Suprapubic skin (tissue), 4 donors: ENCODE data around the gene ANP32B. TPM values are rescaled to one million over a fixed set of nuclear protein-coding genes. Genes with fewer than 3 reads are reported as not detected.
A peak's percentile ranks its signal among the peaks of the same experiment; 100 is the strongest.
"Not testable (repeated sequence)": the region's sequence is repeated elsewhere in the genome, so short reads cannot be mapped to it uniquely, and the experiment has no call there.

Experiments
- DNase-seq, 2 donors: peaks; one replicate each; pipeline ENCODE4 v3.0.0-alpha.2; 2019; ENCODE audit warnings: low spot score in 2 of 2
- H3K27ac ChIP-seq: fragments of 200-600 bp; sonication (generic); one replicate; pipeline ENCODE4 v1.5.1; 2019
- H3K27me3 ChIP-seq: fragments of 200-600 bp; sonication (generic); one replicate; pipeline ENCODE4 v1.5.1; 2019
- H3K36me3 ChIP-seq: fragments of 200-600 bp; sonication (generic); one replicate; pipeline ENCODE4 v1.5.1; 2019
- H3K4me1 ChIP-seq: fragments of 200-600 bp; sonication (generic); one replicate; pipeline ENCODE4 v1.5.1; 2019
- H3K4me3 ChIP-seq: fragments of 200-600 bp; sonication (generic); one replicate; pipeline ENCODE4 v1.5.1; 2019; ENCODE audit warnings: mild to moderate bottlenecking
- H3K9me3 ChIP-seq: fragments of 200-600 bp; sonication (generic); one replicate; pipeline ENCODE4 v1.5.1; 2019
- EP300 ChIP-seq: sonication (generic); formaldehyde crosslinking; IDR thresholded peaks from one replicate; pipeline ENCODE4 v1.6.1; 2017; ENCODE audit warnings: antibody characterized with exemption
- POLR2A ChIP-seq, 2 donors: fragments of 450-650 bp; IDR thresholded peaks; one replicate each; pipeline ENCODE4 v1.6.1; 2017; ENCODE audit warnings: antibody characterized with exemption in 2 of 2, mild to moderate bottlenecking in 2 of 2, moderate library complexity in 2 of 2
- POLR2AphosphoS5 ChIP-seq, 3 donors: sonication (generic); formaldehyde crosslinking; IDR thresholded peaks; one replicate each; pipeline ENCODE4 v1.6.1; 2017; ENCODE audit warnings: antibody characterized with exemption in 3 of 3
- whole genome bisulfite sequencing: methylation state at CpG from one replicate; pipeline ENCODE4 v1.1.5; 2018; 5-methylcytosine and 5-hydroxymethylcytosine counted together
- total RNA-seq, 4 donors: library from RNA; depleted of rRNA; stranded (reverse); fragments of >200 nt; gene quantifications; one replicate each; pipeline ENCODE4 v1.1.0, GENCODE V29; 2016
- TF ChIP-seq, protein P1 (sequence below), 2 donors: fragments of 200-600 bp in 1 of 2; fragments of 450-650 bp in 1 of 2; sonication (generic) in 1 of 2; IDR thresholded peaks; one replicate each; pipeline ENCODE4 v1.5.1; 2016 to 2019; ENCODE audit warnings: antibody characterized with exemption in 2 of 2, mild to moderate bottlenecking in 1 of 2, moderate library complexity in 1 of 2

Gene ANP32B
- total RNA-seq, 4 donors from 2014 or later = 34.8 to 71.6 (median 59.1) TPM

DNA sequence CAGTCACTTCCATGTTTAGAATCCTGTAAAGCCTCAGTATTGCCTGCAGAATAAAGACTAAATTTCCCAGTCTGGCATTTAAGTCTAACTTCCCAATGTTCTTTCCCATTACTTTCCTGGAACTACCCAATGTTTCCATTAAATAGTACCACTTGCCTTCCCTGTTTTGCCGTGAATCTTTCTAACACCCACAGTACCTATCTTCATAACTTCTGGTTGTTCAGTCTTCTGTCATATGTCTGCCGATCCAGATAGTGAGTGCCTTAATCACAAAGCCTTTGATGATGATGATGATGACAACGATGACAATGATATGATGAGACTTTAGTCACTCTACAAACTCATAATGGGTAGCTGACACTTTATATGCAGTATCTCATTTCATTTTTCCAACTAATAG is 38.5 kb upstream of the ANP32B start:
- TF ChIP-seq, protein P1, sequence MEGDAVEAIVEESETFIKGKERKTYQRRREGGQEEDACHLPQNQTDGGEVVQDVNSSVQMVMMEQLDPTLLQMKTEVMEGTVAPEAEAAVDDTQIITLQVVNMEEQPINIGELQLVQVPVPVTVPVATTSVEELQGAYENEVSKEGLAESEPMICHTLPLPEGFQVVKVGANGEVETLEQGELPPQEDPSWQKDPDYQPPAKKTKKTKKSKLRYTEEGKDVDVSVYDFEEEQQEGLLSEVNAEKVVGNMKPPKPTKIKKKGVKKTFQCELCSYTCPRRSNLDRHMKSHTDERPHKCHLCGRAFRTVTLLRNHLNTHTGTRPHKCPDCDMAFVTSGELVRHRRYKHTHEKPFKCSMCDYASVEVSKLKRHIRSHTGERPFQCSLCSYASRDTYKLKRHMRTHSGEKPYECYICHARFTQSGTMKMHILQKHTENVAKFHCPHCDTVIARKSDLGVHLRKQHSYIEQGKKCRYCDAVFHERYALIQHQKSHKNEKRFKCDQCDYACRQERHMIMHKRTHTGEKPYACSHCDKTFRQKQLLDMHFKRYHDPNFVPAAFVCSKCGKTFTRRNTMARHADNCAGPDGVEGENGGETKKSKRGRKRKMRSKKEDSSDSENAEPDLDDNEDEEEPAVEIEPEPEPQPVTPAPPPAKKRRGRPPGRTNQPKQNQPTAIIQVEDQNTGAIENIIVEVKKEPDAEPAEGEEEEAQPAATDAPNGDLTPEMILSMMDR (IDR thresholded peaks at IDR 0.05) = no peak
- no peak for TF ChIP-seq EP300
- TF ChIP-seq POLR2AphosphoS5 (IDR thresholded peaks at IDR 0.05) = no peak
- no peak for TF ChIP-seq POLR2A (IDR thresholded peaks at IDR 0.05)
- no peak overlapping the region for H3K27ac ChIP-seq
- H3K4me3 ChIP-seq = no peak overlapping the region
- 78% methylated on average over 3 of the region's 3 CpGs for WGBS
- no peaks in the 10 kb centered on the region for H3K9me3 ChIP-seq
- H3K27me3 ChIP-seq = no peaks in the 10 kb centered on the region
- no peaks in the 10 kb centered on the region for H3K4me1 ChIP-seq
- no peak for DNase-seq
- H3K36me3 ChIP-seq = no peaks in the 10 kb centered on the region

DNA sequence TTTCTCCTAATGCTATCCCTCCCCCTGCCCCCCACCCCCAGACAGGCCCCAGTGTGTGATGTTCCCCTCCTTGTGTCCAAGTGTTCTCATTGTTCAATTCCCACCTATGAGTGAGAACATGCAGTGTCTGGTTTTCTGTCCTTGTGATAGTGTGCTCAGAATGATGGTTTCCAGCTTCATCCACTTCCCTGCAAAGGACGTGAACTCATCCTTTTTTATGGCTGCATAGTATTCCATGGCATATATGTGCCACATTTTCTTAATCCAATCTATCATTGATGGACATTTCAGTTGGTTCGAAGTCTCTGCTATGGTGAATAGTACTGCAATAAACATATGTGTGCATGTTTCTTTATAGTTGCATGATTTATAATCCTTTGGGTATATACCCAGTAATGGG is 37.7 kb upstream of the ANP32B start:
- 92% methylated on average over 2 of the region's 2 CpGs for WGBS
- not testable (repeated sequence) for H3K9me3 ChIP-seq, H3K27me3 ChIP-seq, H3K4me1 ChIP-seq, H3K36me3 ChIP-seq, H3K27ac ChIP-seq, DNase-seq, H3K4me3 ChIP-seq

DNA sequence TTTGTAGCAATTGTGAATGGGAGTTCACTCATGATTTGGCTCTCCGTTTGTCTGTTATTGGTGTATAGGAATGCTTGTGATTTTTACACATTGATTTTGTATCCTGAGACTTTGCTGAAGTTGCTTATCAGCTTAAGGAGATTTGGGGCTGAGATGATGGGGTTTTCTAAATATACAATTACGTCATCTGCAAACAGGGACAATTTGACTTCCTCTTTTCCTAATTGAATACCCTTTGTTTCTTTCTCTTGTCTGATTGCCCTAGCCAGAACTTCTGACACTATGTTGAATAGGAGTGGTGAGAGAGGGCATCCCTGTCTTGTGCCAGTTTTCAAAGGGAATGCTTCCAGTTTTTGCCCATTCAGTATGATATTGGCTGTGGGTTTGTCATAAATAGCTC is 36.0 kb upstream of the ANP32B start:
- H3K9me3 ChIP-seq, DNase-seq, H3K4me3 ChIP-seq, H3K27ac ChIP-seq, H3K27me3 ChIP-seq, H3K36me3 ChIP-seq, H3K4me1 ChIP-seq: not testable (repeated sequence)
- WGBS = 71% methylated on average over 2 of the region's 2 CpGs

DNA sequence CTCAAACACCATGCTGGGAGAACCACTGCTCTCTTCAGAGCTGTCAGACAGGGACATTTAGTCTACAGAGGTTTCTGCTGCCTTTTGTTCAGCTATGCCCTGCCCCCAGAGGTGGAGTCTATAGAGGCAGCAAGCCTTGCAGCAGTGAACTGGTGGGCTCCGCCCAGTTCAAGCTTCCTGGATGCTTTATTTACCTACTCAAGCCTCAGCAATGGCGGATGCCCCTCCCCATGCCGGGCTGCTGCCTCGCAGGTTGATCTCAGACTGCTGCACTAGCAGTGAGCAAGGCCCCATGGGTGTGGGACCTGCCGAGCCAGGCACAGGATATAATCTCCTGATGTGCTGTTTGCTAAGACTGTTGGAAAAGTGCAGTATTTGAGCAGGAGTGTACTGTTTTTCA is 32.3 kb upstream of the ANP32B start:
- H3K9me3 ChIP-seq, DNase-seq: not testable (repeated sequence)
- no CpG with 5 or more reads among the region's 5 CpGs for WGBS

DNA sequence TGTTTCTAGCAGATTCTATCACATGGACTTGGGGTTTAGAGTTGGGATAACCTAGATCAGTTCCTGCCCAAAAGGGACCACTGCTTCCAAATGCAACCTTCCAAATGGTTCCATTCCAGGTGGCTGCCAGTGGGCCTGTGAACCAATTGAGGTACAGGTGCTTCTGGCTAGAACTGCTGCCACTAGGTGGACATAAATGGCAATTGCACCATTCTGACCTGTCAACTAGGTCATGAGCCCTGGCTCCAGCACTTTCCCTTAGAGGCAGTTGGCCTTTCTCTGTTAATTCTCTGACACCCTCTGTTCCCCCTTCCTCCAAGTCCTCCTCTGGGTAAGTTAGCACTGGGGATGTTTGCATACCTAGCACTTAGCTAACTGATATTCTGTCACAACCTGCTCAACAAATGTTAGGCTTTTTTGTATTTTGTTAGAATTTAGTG is 28.6 kb upstream of the ANP32B start:
- H3K9me3 ChIP-seq = peaks cover 4% of the 10 kb centered on the region
- no peak overlapping the region for H3K27ac ChIP-seq
- H3K4me3 ChIP-seq = no peak overlapping the region
- no peak for DNase-seq
- peaks cover 8% of the 10 kb centered on the region for H3K27me3 ChIP-seq
- H3K36me3 ChIP-seq = no peaks in the 10 kb centered on the region
- TF ChIP-seq, protein P1 (IDR thresholded peaks at IDR 0.05) = peak; percentile 27 to 50
- no peak for TF ChIP-seq POLR2AphosphoS5 (IDR thresholded peaks at IDR 0.05)
- H3K4me1 ChIP-seq = no peaks in the 10 kb centered on the region

More for the DNA sequence above, 32.3 kb upstream of the ANP32B start:
- not testable (repeated sequence) for H3K4me3 ChIP-seq, H3K27me3 ChIP-seq, H3K36me3 ChIP-seq, H3K4me1 ChIP-seq, H3K27ac ChIP-seq

DNA sequence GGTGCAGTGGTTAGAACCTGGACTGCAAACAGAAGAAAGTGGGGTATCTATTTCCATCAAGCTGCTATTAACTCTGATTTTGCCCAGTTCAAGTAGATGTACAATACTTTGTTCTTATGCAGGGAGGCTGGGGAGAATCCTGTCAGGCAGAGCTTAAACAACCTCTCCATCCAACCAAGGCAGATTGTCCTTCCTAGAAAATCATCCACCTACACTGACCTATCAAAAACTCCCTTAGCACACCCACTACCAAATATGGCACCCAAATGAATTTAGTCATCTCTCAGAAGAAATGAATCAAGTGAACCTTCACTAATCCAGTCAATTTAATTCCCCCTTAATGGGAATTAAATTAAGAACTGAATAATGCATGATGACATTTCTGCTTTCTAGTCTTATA is 26.8 kb upstream of the ANP32B start:
- TF ChIP-seq POLR2AphosphoS5 (IDR thresholded peaks at IDR 0.05) (no peak), EP300 (no peak), POLR2A (IDR thresholded peaks at IDR 0.05) (no peak)
- TF ChIP-seq, protein P1 (IDR thresholded peaks at IDR 0.05) = no peak

DNA sequence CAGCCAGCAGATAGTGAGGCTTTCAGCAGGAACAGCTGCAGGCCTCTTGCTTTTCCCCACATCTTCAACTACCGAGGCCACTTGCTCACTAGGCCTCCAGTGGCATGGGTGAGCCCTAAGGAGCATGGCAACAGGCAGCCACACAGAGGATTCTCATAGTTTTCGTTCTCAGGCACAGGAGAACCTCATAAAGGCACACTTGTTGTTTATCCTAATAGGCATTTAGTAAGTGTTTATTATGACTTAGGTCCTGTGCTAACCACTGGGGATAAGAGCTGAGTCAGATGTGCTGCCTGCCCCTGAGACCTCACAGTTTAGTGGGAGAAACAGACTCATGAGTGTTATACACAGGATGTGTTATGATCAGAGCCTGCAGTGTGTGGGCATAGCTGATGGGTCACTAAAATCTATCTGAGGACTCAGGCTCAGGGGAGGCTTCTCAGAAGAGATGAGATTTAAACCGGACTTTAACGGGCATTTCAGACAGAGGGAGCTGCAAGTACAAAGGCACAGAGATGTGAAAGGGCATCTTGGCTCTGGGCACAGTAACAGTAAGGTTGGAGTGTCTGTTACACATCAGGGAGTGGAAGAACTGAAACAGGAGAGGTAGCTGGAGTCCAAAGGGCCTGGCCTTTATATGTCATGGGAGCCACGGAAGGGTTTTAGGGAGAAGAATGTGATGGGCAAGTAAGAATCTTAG is 24.2 kb upstream of the ANP32B start:
- H3K4me3 ChIP-seq = no peak overlapping the region
- TF ChIP-seq, protein P1 (IDR thresholded peaks at IDR 0.05) = no peak
- TF ChIP-seq POLR2AphosphoS5 (IDR thresholded peaks at IDR 0.05) = no peak
- TF ChIP-seq EP300 = no peak
- no peak for TF ChIP-seq POLR2A (IDR thresholded peaks at IDR 0.05)
- no peaks in the 10 kb centered on the region for H3K27me3 ChIP-seq
- H3K36me3 ChIP-seq = no peaks in the 10 kb centered on the region
- H3K9me3 ChIP-seq = no peaks in the 10 kb centered on the region
- DNase-seq = no peak
- no peak overlapping the region for H3K27ac ChIP-seq
- H3K4me1 ChIP-seq = no peaks in the 10 kb centered on the region
- WGBS = 83% methylated on average over 5 of the region's 5 CpGs

More for the DNA sequence above, 26.8 kb upstream of the ANP32B start:
- Histone ChIP-seq H3K4me1 (no peaks in the 10 kb centered on the region), H3K9me3 (no peaks in the 10 kb centered on the region), H3K27ac (no peak overlapping the region), H3K27me3 (no peaks in the 10 kb centered on the region), H3K36me3 (no peaks in the 10 kb centered on the region), H3K4me3 (no peak overlapping the region)
- no peak for DNase-seq
